ENCODE measurements around the gene ZKSCAN4.
A peak's percentile ranks its signal among the peaks of the same experiment; 100 is the strongest.

The ZKSCAN4 gene

GRCh38 chr6:28250747-28251146 is 1.3 kb downstream of the ZKSCAN4 start:
- no peak for DNase-seq (ENCODE audit: low spot score)

DNA sequence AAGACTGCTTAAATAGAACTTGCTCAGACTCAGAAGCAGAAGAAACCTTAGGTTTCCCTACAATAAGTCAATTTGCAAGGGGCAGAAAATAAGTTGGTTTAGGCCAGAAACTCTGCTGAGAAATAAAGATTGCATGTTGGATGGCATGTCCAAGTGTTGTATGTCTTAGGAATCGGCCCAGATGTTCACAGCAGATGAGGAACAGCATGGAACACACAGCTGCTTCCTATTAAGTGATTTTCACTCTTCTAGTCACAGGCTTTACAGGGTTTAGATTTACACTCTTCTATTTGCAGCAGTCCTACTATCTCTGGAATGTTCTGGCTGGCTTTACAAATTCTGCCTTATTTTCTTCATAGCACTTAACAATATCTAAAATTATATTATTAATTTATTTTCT is 3.2 kb downstream of the ZKSCAN4 start:
- no peak for DNase-seq (ENCODE audit: low spot score)

DNA sequence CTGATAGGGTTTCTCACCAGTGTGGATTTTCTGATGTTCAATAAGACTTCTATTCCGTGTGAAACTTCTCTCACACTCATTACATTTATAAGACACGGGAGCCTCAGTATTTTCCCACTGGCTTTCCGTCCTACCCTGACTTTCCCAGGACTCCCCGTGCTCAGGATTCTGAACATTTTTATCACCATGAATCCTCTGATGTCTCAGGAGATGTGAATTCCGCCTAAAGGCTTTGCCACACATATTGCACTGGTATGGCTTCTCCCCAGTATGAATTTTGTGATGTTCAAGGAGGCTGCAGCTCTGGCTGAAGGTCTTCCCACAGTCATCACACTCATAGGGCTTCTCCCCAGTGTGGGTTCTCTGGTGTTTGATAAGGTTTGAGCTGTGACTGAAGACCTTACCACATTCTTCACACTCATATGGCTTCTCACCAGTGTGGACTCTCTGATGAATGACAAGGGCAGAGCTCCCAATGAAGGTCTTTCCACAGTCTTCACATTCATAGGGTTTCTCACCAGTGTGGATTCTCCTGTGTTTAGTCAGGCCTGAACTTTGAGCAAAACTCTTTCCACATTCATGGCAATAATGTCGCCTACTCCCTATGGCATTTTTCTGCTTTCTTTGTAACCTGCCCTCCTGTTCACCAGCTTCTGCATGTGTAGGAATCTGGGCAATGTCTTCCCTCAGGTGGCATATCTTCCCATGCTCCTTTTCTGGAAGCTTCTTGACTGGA is 6.7 kb downstream of the ZKSCAN4 start:
- no peak for DNase-seq (ENCODE audit: low spot score)

DNA sequence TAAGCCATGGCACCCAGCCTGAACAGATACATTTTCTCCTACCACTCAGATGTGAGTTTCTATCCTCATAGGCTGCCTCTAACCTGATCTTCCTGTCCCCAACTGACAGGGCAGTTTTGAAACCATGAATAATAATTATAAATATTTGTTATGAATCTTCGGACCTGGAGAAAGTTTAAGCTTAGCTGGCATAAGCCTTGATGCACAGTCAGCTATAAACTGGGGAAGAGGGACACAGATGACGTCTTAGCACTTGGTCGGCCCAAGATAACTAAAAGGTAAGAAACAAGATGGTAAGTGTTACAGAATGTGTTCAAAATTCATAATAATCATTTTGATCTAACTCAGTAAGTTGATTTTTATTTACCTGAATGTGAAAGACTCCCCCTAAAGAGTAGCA is 8.1 kb downstream of the ZKSCAN4 start:
- DNase-seq (ENCODE audit: low spot score): no peak

- no peak for DNase-seq (ENCODE audit: low spot score)
These were observed 11.6 kb downstream of the ZKSCAN4 start for GRCh38 chr6:28240471-28240870.

- no peak for DNase-seq (ENCODE audit: low spot score)
These were observed 12.4 kb downstream of the ZKSCAN4 start for GRCh38 chr6:28239636-28240035.

DNA sequence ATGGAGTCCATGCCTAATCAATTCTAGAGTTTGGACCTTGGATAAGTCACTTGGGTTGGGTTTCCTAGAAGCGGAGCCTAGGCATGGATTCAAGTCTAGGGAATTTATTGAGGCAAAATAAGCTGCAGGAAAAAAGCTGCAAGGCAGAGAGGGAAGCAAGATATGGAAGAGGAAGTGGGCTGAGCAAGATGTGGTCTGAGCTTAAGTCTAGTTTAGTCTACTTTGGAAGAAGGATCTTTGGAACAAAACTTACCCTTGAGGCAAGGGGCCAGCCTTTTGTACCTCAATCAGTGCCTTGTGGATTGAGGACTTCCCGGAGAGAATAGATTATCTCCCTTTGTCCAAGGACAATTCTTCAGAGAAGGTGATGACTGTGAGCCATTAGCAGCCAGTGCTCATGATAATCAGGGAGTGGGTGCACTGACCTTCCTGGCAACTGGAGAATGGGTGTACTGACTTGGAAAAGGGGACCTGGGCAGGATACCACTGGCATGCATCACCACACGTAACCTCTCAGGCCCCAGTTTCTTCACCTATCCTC is 16.1 kb downstream of the ZKSCAN4 start:
- DNase-seq (ENCODE audit: low spot score): no peak

- DNase-seq (ENCODE audit: low spot score): no peak
These were observed 19.3 kb downstream of the ZKSCAN4 start for GRCh38 chr6:28232785-28233184.

DNA sequence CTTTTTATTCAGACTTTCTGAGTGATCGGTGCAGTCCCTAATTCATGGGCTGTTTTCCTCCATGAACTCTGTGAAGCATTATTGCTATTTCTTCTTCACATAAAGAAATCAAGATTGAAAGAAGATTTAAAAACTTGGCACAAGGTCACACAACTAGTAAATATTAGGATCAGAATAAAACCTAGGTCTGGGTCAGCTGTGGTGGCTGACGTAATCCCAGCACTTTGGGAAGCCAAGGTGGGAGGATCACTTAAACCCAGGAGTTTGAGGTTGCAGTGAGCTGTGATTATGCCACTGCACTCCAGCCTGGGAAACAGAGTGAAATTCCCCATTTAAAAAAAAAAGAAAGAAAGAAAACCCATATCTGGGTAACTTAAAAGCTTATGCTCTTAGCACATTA is 25.6 kb downstream of the ZKSCAN4 start:
- no peak for DNase-seq (ENCODE audit: low spot score)

DNA sequence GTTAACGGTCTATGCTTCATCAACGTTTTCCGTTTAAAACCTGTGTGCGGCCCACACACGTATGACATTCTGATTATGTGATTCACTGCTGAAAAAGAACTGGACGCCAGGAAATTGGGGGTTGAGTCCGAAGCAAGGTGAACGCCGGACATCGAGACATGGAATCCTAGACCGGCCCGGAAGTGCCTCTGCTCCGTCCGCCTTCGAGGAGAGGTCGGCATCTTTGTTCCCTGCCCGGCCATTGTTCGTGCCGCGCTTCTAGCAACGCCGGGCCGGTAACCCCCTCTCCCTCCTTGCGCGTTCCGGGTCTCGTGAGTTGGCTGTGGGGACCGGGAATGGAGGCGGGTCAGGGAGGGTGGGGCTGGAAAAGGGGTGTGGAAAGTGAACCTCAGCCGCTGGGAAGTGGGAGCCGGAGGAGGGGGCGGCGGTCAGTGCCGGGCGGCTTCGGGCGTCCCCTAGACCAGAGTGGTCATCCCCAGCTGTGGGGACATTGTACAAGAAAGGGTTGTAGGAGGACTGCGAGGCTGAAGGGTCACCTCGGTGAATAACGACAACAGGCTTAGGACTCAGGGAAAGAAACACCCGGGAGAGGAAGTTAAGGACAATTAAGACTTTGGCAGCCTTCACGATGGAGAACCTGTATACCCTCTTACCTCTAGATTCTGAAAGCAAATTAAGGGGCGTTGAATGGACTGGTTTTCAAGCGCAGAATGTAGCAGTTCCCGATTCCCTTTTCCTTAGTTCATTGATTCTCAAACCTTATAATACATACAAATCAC is 26.8 kb downstream of the ZKSCAN4 start, which contains the start of gene ZSCAN9:
ZSCAN9 (plus strand) TSS at position 220 of the 779 bp plus-strand sequence. CDS start 1,810 bp downstream, outside the sequence.
- DNase-seq (ENCODE audit: low spot score): peak; percentile 90

DNA sequence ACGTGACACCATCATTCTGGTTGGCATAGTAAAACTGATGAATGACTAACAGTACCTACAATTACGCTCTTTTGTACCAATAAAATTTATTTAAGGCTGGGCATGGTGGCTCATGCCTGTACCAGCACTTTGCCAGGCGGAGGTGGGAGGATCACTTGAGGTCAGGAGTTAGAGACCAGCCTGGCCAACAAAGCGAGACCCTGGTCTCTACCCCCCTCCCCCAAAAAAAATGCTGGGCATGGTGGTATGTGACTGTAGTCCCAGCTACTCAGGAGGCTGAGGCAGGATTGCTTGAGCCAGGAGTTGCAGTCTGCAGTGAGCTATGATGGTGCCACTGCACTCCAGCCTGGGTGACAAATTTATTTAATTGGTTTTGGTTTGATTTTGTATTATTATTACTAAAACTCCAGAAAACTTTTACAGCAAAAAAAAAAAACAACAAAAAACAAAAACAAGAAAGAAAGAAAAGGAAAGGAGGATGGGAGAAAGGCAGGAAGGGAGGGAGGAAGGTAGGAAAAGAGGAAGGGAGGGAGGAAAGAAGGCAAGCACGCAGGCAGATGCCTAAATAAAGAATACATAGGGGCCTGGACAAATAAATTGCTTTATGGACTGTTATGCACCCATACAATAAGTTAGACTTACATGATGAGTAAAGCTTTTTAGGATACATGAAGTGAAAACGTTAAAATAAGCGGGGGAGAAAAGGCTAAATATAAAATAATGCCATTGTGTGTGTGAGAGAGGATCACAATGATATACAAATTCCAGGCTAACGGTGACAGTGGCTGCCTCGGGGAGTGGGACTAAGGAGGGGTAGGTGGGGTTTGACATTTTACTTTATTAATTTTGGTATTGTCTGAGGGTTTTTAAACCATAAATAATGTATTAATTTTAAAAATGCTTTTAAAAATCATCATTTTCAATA is 27.7 kb downstream of the ZKSCAN4 start:
- no peak for DNase-seq (ENCODE audit: low spot score)

- DNase-seq (ENCODE audit: low spot score): no peak
These were observed 31.6 kb downstream of the ZKSCAN4 start for GRCh38 chr6:28220257-28221133.

- peak; percentile 51 for DNase-seq (ENCODE audit: low spot score)
These were observed 33.5 kb downstream of the ZKSCAN4 start for GRCh38 chr6:28218312-28219248.

DNA sequence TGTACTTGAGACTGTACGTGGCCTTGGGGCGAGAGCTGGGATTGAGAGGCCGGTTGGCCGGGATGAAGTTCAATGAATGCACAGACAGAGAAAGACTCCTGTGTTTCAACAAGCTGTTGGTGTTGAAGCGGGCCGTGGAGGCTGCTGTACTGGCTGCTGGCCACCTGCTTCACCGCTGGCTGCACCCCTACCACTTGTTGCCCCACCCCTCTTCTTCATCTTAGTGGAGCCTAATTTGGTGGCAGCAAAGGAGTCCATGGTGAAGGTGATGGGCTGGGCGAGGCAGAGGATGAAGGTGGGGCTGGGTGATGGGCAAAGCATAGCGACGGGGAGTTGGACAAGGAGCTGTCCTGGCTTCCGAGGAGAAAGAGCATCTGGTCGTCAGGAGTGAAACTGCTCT is 34.2 kb downstream of the ZKSCAN4 start:
- no peak for DNase-seq (ENCODE audit: low spot score)

GRCh38 chr6:28215425-28215824 is 36.6 kb downstream of the ZKSCAN4 start:
- no peak for DNase-seq (ENCODE audit: low spot score)

DNA sequence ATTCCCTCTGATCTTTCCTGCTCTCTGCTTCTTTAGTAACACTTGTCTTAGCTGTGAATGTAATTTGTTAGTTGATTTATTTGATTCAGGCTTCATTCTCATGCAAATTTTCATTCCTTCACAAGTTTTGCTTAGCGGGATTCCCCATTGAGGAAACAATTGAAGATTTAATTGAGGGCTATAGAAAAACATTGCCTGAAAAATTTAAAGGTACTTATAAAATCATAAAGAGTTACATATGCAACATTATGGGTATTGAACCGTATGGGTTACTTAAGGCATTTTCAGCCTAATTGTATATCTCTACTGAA is 38.9 kb downstream of the ZKSCAN4 start:
- DNase-seq (ENCODE audit: low spot score): no peak

- DNase-seq (ENCODE audit: low spot score): peak; percentile 26
These were observed 39.4 kb downstream of the ZKSCAN4 start for GRCh38 chr6:28212510-28213212.

DNA sequence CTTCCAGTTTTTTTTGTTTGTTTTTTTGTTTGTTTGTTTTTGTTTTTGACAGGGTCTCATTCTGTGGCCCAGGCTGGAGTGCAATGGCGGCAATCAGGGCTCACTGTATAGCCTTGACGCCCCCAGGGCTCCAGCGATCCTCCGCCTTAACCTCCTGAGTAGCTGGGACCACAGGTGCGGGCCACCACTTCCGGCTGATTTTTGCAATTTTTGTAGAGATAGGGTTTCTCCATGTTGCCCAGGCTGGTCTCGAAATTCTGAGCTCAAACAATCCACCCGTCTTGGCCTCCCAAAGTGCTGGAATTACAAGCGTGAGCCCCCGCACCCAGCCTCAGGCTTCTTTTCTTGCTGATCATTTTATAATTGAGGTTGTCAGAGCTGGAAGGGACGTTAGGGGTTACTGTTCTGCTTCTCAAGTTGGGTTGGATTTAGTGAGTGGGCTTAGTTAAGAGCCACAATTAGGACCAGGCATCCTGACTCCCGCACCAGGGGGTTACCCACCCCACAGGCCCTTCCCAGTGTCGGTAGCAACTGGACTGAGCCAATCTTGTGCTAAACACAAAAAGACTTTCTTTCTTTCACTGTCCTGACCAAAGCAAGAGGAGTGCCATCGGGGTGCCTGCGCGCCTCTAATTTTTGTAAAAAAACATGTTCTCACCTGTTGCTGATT is 40.1 kb downstream of the ZKSCAN4 start:
- DNase-seq (ENCODE audit: low spot score): no peak
